Uterus (tissue), 2 donors: ENCODE measurements around the gene SPON1.

ENCODE experiments used
- POLR2A ChIP-seq, 2 donors: fragments of 450-650 bp; IDR thresholded peaks; one replicate each; pipeline ENCODE4 v1.6.1; 2016; ENCODE audit warnings: antibody characterized with exemption in 2 of 2, mild to moderate bottlenecking in 1 of 2, moderate library complexity in 1 of 2
- TF ChIP-seq, protein P1 (sequence below), 4 experiments: fragments of 200-600 bp in 2 of 4; fragments of 450-650 bp in 2 of 4; sonication (generic) in 2 of 4; IDR thresholded peaks; one replicate each; pipeline ENCODE4 v1.5.1; 2016 to 2019; ENCODE audit warnings: antibody characterized with exemption in 4 of 4, mild to moderate bottlenecking in 2 of 4, moderate library complexity in 1 of 4

DNA sequence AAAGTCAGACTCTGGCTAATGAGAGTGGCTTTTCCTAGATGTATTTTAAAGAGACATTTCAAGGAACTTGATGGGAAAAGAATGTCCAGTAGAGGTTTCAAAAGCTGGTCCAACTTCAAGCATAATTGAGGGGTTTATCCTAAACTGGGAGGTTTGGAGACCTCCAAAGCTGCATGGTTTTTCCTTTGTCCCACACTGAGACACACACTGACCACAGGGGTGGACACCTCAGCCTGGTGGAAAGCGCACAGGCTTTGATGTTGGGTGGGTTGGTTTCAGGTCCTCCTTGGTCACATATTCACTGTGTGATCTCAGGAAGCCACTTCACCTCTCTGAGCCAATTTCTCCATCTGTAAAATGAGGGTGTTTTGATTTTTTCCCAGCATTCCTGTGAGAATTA is 4.0 kb downstream of the SPON1 start:
- TF ChIP-seq, protein P1, sequence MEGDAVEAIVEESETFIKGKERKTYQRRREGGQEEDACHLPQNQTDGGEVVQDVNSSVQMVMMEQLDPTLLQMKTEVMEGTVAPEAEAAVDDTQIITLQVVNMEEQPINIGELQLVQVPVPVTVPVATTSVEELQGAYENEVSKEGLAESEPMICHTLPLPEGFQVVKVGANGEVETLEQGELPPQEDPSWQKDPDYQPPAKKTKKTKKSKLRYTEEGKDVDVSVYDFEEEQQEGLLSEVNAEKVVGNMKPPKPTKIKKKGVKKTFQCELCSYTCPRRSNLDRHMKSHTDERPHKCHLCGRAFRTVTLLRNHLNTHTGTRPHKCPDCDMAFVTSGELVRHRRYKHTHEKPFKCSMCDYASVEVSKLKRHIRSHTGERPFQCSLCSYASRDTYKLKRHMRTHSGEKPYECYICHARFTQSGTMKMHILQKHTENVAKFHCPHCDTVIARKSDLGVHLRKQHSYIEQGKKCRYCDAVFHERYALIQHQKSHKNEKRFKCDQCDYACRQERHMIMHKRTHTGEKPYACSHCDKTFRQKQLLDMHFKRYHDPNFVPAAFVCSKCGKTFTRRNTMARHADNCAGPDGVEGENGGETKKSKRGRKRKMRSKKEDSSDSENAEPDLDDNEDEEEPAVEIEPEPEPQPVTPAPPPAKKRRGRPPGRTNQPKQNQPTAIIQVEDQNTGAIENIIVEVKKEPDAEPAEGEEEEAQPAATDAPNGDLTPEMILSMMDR (IDR thresholded peaks at IDR 0.05), result no peak
- no peak for TF ChIP-seq POLR2A (IDR thresholded peaks at IDR 0.05)
